ENCODE data around the gene PPP1R12B. TPM values are rescaled to one million over a fixed set of nuclear protein-coding genes. Genes with fewer than 3 reads are reported as not detected.
A peak's percentile ranks its signal among the peaks of the same experiment; 100 is the strongest.
"Not testable (repeated sequence)": the region's sequence is repeated elsewhere in the genome, so short reads cannot be mapped to it uniquely, and the experiment has no call there.

PPP1R12B gene
- total and polyA plus RNA-seq, 4 donors = 6.0 to 122 (median 22.0) TPM

- TF ChIP-seq CTCF (IDR thresholded peaks at IDR 0.05; ENCODE audit: control extremely low read depth, extremely low read depth) = no peak
- no peak for ATAC-seq (ENCODE audit: insufficient read depth, low FRiP score)
These were observed 48.8 kb downstream of the PPP1R12B start for GRCh38 chr1:202397256-202397655.

GRCh38 chr1:202398439-202398838 lies 49.9 kb downstream of the PPP1R12B start:
- not testable (repeated sequence) for H3K9ac ChIP-seq (ENCODE audit: insufficient read depth in 1 of 2, low read length in 2 of 2); H3K9me3 ChIP-seq (ENCODE audit: control insufficient read depth in 4 of 4, insufficient read depth in 3 of 4, low read length in 3 of 4); H3K27me3 ChIP-seq (ENCODE audit: control insufficient read depth in 3 of 3, insufficient read depth in 3 of 3, low read length in 2 of 3); H3K36me3 ChIP-seq (ENCODE audit: control insufficient read depth in 4 of 4, insufficient read depth in 4 of 4, low read length in 4 of 4); H3K27ac ChIP-seq (ENCODE audit: low read depth in 1 of 2, low read length in 1 of 2); DNase-seq; H3K4me3 ChIP-seq; H3K4me1 ChIP-seq (ENCODE audit: control insufficient read depth in 5 of 5, insufficient read depth in 5 of 5, low read length in 5 of 5); ATAC-seq (ENCODE audit: insufficient read depth, low FRiP score)
- WGBS, 2 donors = 93 to 100% methylated on average over 1 of the region's 1 CpG

More at GRCh38 chr1:202397256-202397655, 48.8 kb downstream of the PPP1R12B start:
- Histone ChIP-seq H3K9ac (ENCODE audit: insufficient read depth in 1 of 2, low read length in 2 of 2) (no peak overlapping the region), H3K27ac (ENCODE audit: low read depth in 1 of 2, low read length in 1 of 2) (no peak overlapping the region), H3K9me3 (ENCODE audit: control insufficient read depth in 4 of 4, insufficient read depth in 3 of 4, low read length in 3 of 4) (no peaks in the 10 kb centered on the region), H3K36me3 (ENCODE audit: control insufficient read depth in 4 of 4, insufficient read depth in 4 of 4, low read length in 4 of 4) (no peaks in the 10 kb centered on the region), H3K27me3 (ENCODE audit: control insufficient read depth in 3 of 3, insufficient read depth in 3 of 3, low read length in 2 of 3) (no peaks in the 10 kb centered on the region), H3K4me3 (no peak overlapping the region), H3K4me1 (ENCODE audit: control insufficient read depth in 5 of 5, insufficient read depth in 5 of 5, low read length in 5 of 5) (peaks cover 0 to 8% (median 0%) of the 10 kb centered on the region in 5 donors)
- no peak for DNase-seq

GRCh38 chr1:202401771-202402170 lies 53.3 kb downstream of the PPP1R12B start:
- H3K4me1 ChIP-seq (ENCODE audit: control insufficient read depth in 5 of 5, insufficient read depth in 5 of 5, low read length in 5 of 5) = peaks cover 0 to 11% (median 0%) of the 10 kb centered on the region in 5 donors
- not testable (repeated sequence) for H3K36me3 ChIP-seq (ENCODE audit: control insufficient read depth in 4 of 4, insufficient read depth in 4 of 4, low read length in 4 of 4); H3K27me3 ChIP-seq (ENCODE audit: control insufficient read depth in 3 of 3, insufficient read depth in 3 of 3, low read length in 2 of 3); ATAC-seq (ENCODE audit: insufficient read depth, low FRiP score); H3K4me3 ChIP-seq; H3K9ac ChIP-seq (ENCODE audit: insufficient read depth in 1 of 2, low read length in 2 of 2); H3K9me3 ChIP-seq (ENCODE audit: control insufficient read depth in 4 of 4, insufficient read depth in 3 of 4, low read length in 3 of 4)
- DNase-seq = peak in 1 of 3 donors; percentile 11
- peak overlapping the region in 1 of 2 donors; percentile 53 for H3K27ac ChIP-seq (ENCODE audit: low read depth in 1 of 2, low read length in 1 of 2)
- 46 to 86% methylated on average over 1 of the region's 1 CpG for WGBS, 2 donors

- H3K27me3 ChIP-seq (ENCODE audit: control insufficient read depth in 3 of 3, insufficient read depth in 3 of 3, low read length in 2 of 3); ATAC-seq (ENCODE audit: insufficient read depth, low FRiP score); H3K4me3 ChIP-seq; DNase-seq; H3K4me1 ChIP-seq (ENCODE audit: control insufficient read depth in 5 of 5, insufficient read depth in 5 of 5, low read length in 5 of 5); H3K36me3 ChIP-seq (ENCODE audit: control insufficient read depth in 4 of 4, insufficient read depth in 4 of 4, low read length in 4 of 4); H3K9ac ChIP-seq (ENCODE audit: insufficient read depth in 1 of 2, low read length in 2 of 2); H3K9me3 ChIP-seq (ENCODE audit: control insufficient read depth in 4 of 4, insufficient read depth in 3 of 4, low read length in 3 of 4): not testable (repeated sequence)
- 93 to 96% methylated on average over 2 of the region's 2 CpGs for WGBS, 2 donors
- H3K27ac ChIP-seq (ENCODE audit: low read depth in 1 of 2, low read length in 1 of 2) = peak overlapping the region in 1 of 2 donors; percentile 41
These were observed 54.9 kb downstream of the PPP1R12B start for GRCh38 chr1:202403381-202403780.

GRCh38 chr1:202405928-202406327 lies 57.4 kb downstream of the PPP1R12B start:
- no peaks in the 10 kb centered on the region for H3K27me3 ChIP-seq (ENCODE audit: control insufficient read depth in 3 of 3, insufficient read depth in 3 of 3, low read length in 2 of 3)
- 94 to 98% methylated on average over 1 of the region's 1 CpG for WGBS, 2 donors
- ATAC-seq (ENCODE audit: insufficient read depth, low FRiP score) = no peak
- H3K27ac ChIP-seq (ENCODE audit: low read depth in 1 of 2, low read length in 1 of 2) = peak overlapping the region in 1 of 2 donors; percentile 36
- H3K4me1 ChIP-seq (ENCODE audit: control insufficient read depth in 5 of 5, insufficient read depth in 5 of 5, low read length in 5 of 5) = peaks cover 0 to 8% (median 0%) of the 10 kb centered on the region in 5 donors
- H3K4me3 ChIP-seq = no peak overlapping the region
- DNase-seq = no peak
- H3K9ac ChIP-seq (ENCODE audit: insufficient read depth in 1 of 2, low read length in 2 of 2) = no peak overlapping the region
- no peaks in the 10 kb centered on the region for H3K9me3 ChIP-seq (ENCODE audit: control insufficient read depth in 4 of 4, insufficient read depth in 3 of 4, low read length in 3 of 4)
- TF ChIP-seq CTCF (IDR thresholded peaks at IDR 0.05; ENCODE audit: control extremely low read depth, extremely low read depth) = no peak
- no peaks in the 10 kb centered on the region for H3K36me3 ChIP-seq (ENCODE audit: control insufficient read depth in 4 of 4, insufficient read depth in 4 of 4, low read length in 4 of 4)

- peak overlapping the region in 1 of 2 donors; percentile 36 for H3K27ac ChIP-seq (ENCODE audit: low read depth in 1 of 2, low read length in 1 of 2)
- 82 to 89% methylated on average over 2 of the region's 2 CpGs for WGBS, 2 donors
- H3K4me3 ChIP-seq; DNase-seq; H3K9ac ChIP-seq (ENCODE audit: insufficient read depth in 1 of 2, low read length in 2 of 2); ATAC-seq (ENCODE audit: insufficient read depth, low FRiP score); H3K9me3 ChIP-seq (ENCODE audit: control insufficient read depth in 4 of 4, insufficient read depth in 3 of 4, low read length in 3 of 4); H3K36me3 ChIP-seq (ENCODE audit: control insufficient read depth in 4 of 4, insufficient read depth in 4 of 4, low read length in 4 of 4); H3K27me3 ChIP-seq (ENCODE audit: control insufficient read depth in 3 of 3, insufficient read depth in 3 of 3, low read length in 2 of 3): not testable (repeated sequence)
- H3K4me1 ChIP-seq (ENCODE audit: control insufficient read depth in 5 of 5, insufficient read depth in 5 of 5, low read length in 5 of 5) = peaks cover 0 to 11% (median 5%) of the 10 kb centered on the region in 5 donors
These were observed 58.4 kb downstream of the PPP1R12B start for GRCh38 chr1:202406896-202407295.

- not testable (repeated sequence) for DNase-seq; H3K9ac ChIP-seq (ENCODE audit: insufficient read depth in 1 of 2, low read length in 2 of 2); H3K4me3 ChIP-seq; H3K9me3 ChIP-seq (ENCODE audit: control insufficient read depth in 4 of 4, insufficient read depth in 3 of 4, low read length in 3 of 4); ATAC-seq (ENCODE audit: insufficient read depth, low FRiP score); H3K36me3 ChIP-seq (ENCODE audit: control insufficient read depth in 4 of 4, insufficient read depth in 4 of 4, low read length in 4 of 4); H3K27me3 ChIP-seq (ENCODE audit: control insufficient read depth in 3 of 3, insufficient read depth in 3 of 3, low read length in 2 of 3)
- WGBS, 2 donors = 75 to 76% methylated on average over 2 of the region's 2 CpGs
- H3K27ac ChIP-seq (ENCODE audit: low read depth in 1 of 2, low read length in 1 of 2) = peak overlapping the region in 1 of 2 donors; percentile 36
- H3K4me1 ChIP-seq (ENCODE audit: control insufficient read depth in 5 of 5, insufficient read depth in 5 of 5, low read length in 5 of 5) = peaks cover 0 to 13% (median 5%) of the 10 kb centered on the region in 5 donors
These were observed 58.9 kb downstream of the PPP1R12B start for GRCh38 chr1:202407378-202407777.
